Midbrain (tissue), 1 donor: Measurements from ENCODE around the gene AUH.

Experiments used
- DNase-seq: peaks from one replicate; lab custom pipeline; 2025; lab: John Stamatoyannopoulos, UW

AUH gene

GRCh38 chr9:91246846-91247245 lies 114.9 kb downstream of the AUH start:
- DNase-seq: no peak

- no peak for DNase-seq
These were observed 116.0 kb downstream of the AUH start for GRCh38 chr9:91245431-91246313.

- no peak for DNase-seq
These were observed 118.7 kb downstream of the AUH start for GRCh38 chr9:91243029-91243428.

DNA sequence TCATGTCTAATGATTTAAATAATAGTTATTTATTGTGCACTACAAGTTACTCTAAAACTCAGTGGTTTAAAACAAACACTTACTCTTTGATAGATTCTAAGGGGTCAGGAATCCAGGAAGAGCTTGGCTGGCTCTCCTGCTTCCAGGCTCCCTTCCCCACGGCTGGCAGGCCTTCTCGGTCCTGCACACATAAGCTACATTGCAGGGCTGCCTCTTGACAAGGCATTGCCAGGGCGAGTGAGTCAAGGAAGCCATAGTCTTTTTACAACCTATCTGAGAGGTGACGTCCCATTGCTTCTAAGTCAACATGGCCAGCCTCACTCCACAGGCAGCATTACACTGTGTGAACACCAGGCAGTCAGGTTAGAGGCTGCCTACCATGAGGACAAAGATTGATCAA lies 119.8 kb downstream of the AUH start:
- DNase-seq: no peak

GRCh38 chr9:91240596-91241165 lies 121.0 kb downstream of the AUH start:
- DNase-seq: no peak

- DNase-seq: no peak
These were observed 122.2 kb downstream of the AUH start for GRCh38 chr9:91239367-91240111.

GRCh38 chr9:91234523-91234922 lies 127.2 kb downstream of the AUH start:
- DNase-seq: no peak

- no peak for DNase-seq
These were observed 130.1 kb downstream of the AUH start for GRCh38 chr9:91231619-91232018.

- DNase-seq: no peak
These were observed 138.7 kb downstream of the AUH start for GRCh38 chr9:91223000-91223399.

GRCh38 chr9:91222457-91222856 lies 139.3 kb downstream of the AUH start:
- no peak for DNase-seq

GRCh38 chr9:91221332-91221731 lies 140.4 kb downstream of the AUH start:
- DNase-seq: no peak

- DNase-seq: no peak
These were observed 141.1 kb downstream of the AUH start for GRCh38 chr9:91220491-91221135.

DNA sequence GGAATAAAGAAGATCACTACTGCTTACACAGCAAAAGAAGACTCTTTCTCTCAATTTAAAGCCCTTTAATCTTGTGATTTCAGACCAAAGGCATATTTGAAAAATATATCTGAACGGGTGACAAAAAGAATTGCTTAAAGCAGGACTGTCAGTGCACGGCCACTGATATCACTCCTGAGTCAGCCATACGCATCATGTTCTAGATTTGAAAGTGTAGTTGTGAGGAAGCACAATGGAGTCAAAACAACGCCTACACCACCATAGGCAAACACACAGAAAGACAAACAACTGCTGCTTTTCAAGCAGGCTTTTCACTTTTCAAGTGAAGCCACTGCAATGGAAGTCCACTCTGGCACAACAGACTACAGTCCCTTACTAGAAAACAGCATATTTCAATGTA lies 141.7 kb downstream of the AUH start:
- no peak for DNase-seq

GRCh38 chr9:91219557-91219956 lies 142.2 kb downstream of the AUH start:
- no peak for DNase-seq

DNA sequence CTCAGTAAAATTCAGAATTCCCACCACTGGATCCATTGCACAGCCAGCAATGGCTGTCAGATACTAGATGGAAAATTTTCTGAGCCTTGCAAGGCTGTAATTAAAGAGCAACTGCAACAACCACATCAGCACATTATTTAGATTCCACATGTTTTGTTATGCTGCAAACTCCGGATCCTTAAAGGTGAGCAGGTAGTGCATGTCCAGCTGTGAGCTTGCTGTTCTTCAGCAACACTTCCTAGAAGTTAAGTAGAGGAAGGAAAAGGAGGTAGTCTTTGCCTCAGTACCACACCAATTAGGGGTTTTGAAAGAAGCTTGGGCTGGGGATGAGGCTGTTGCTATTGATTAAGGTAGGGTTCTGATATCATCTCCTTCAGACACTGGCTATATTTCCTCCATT lies 144.3 kb downstream of the AUH start:
- DNase-seq: no peak

DNA sequence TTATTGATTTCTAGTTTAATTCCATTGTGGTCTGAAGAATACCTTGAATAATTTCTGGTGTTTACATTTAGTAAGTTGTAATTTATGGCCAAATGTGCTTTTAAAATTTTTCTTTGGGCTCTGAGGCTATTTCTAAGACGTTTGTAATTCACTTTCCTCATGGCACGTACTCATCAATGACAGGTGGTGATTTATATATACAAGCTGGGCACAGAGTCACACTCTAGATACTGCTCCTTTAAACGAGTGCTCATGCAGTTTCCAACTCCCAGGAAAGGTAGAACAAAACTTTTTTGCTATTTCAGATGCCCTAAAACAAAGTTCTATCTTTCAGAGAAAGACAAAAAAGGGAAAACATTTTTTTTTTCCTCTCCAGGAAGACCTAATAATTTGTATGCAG lies 146.9 kb downstream of the AUH start:
- no peak for DNase-seq

DNA sequence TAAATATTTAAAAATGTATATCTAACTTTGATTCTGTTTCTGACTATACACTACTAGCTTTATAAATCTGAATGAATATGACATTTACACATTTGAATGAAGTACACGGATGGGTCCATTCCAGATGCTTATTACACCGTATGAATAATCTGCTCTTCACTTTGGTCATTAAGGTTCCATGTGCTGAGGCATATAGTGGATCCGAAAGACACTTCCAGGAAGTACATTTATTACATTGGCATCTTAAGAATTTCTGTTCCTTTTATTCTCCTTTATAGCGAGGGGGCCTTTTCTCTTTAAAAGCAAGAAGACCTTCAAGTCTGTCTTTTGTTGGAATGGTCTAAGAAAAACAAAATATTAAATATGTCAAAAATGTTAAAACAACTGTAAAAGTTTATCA lies 147.6 kb downstream of the AUH start:
- no peak for DNase-seq

DNA sequence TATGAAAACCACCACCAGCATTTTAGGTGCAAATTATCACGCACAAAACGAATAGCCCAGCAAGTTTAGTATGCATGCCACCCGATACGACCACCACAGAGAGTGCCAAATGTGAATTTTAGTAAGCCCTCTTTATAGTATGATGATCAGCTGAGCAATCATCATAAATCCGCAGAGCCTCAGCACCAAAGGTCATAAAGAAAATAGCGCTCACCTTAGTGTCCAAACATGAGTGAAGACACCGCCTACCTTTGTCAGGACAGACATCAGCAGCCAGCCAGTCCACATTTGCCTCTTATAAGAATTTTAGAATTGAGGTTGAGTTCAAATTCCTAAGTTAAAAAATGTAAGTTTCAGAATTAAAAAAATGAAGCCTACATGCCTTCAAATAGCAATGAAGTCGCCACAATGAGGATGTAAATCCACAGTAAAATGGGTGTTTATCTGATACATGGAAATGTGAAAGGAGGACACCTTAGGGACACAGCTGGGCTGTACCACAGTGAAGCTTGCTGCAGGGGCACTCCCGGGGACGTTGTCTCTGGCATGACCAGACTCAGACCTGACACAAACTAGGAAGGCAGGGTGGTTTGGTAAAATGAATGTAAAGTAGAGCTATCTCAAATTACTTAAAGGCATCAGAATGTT lies 149.0 kb downstream of the AUH start:
- DNase-seq: no peak

GRCh38 chr9:91211919-91212318 lies 149.8 kb downstream of the AUH start:
- no peak for DNase-seq

GRCh38 chr9:91211414-91211813 lies 150.3 kb downstream of the AUH start:
- no peak for DNase-seq

DNA sequence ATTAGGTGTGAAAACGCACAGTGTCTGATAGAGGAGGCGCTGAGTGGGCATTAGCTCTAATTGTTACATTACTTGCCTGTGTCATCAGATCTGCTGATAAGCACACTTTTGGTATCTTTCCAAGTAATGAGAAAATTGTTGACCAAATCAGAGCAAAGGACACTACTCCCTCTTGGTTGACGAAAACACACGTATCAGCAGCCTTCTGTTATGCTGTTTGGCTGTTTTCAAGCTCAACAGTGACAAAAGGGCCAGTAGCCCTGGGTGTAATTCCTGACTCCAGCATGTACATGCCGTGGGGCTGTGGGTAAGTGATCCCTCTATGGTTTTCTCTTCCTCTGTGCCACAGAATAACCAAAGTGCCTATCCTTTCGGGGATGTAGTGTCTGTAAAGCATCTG lies 151.4 kb downstream of the AUH start:
- no peak for DNase-seq

DNA sequence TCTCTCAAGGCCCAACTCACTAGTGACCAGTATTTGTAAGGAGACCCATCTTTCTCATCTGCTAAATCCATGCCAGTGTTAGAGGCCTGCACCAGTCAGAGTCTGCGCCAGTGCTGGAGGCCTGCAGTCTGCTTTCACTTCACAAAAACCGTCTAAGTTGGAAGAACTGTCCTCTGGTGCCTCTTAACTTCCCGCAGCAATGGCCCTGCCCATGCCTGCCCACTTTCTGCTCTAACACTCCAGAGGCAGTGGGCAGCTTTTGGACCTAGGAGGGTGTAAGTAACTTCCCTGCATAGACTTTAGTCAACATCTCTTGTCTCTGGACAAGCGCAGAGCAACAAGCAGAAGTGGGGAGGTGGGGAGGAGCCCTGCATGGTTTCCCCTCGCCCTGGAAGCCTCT lies 152.9 kb downstream of the AUH start:
- no peak for DNase-seq
